ENCODE results near the gene PNLDC1. TPM values are rescaled to one million over a fixed set of nuclear protein-coding genes. Genes with fewer than 3 reads are reported as not detected.

The PNLDC1 gene
- total and polyA plus RNA-seq, 4 donors: 0.08 to 3.1 (median 0.58) TPM; not detected in 1

- Histone ChIP-seq H3K27ac (ENCODE audit: low read depth in 1 of 2, low read length in 2 of 2) (no peak overlapping the region), H3K9me3 (ENCODE audit: control insufficient read depth in 4 of 4, low read length in 3 of 4) (no peaks in the 10 kb centered on the region), H3K27me3 (ENCODE audit: control insufficient read depth in 4 of 4, insufficient read depth in 4 of 4, low read length in 3 of 4) (no peaks in the 10 kb centered on the region), H3K4me3 (ENCODE audit: low read depth in 1 of 3, low read length in 3 of 3) (no peak overlapping the region), H3K4me1 (ENCODE audit: control insufficient read depth in 4 of 4, insufficient read depth in 4 of 4, low read length in 3 of 4) (peaks cover 0 to 2% (median 0%) of the 10 kb centered on the region in 4 donors), H3K36me3 (ENCODE audit: control insufficient read depth in 4 of 4, insufficient read depth in 3 of 4, low read depth in 1 of 4, low read length in 3 of 4) (peaks cover 8 to 89% (median 82%) of the 10 kb centered on the region in 4 donors), H3K9ac (ENCODE audit: low read depth in 1 of 2, low read length in 2 of 2) (no peak overlapping the region)
- no peak for DNase-seq (ENCODE audit: low spot score)
- WGBS: 75% methylated on average over 1 of the region's 1 CpG
- TF ChIP-seq GABPA (IDR thresholded peaks at IDR 0.05 in 1 of 2, conservative IDR thresholded peaks at IDR 0.05 in 1 of 2): no peak
- no peak for TF ChIP-seq CTCF (IDR thresholded peaks at IDR 0.05; ENCODE audit: low read depth, low read length, missing input control)
- TF ChIP-seq HNF4G (IDR thresholded peaks at IDR 0.05): no peak
- no peak for TF ChIP-seq RXRA (IDR thresholded peaks at IDR 0.05)
- no peak for TF ChIP-seq MAX (IDR thresholded peaks at IDR 0.05)
Measured at GRCh38 chr6:159778131-159778530, 21.9 kb upstream of the PNLDC1 start.

GRCh38 chr6:159778542-159779103, 21.5 kb upstream of the PNLDC1 start:
- TF ChIP-seq HNF4A (conservative IDR thresholded peaks at IDR 0.05): peak in 1 of 2 donors; percentile 31
- TF ChIP-seq JUND (IDR thresholded peaks at IDR 0.05): no peak
- no peak for DNase-seq (ENCODE audit: low spot score)
- Histone ChIP-seq H3K9me3 (ENCODE audit: control insufficient read depth in 4 of 4, low read length in 3 of 4) (no peaks in the 10 kb centered on the region), H3K4me3 (ENCODE audit: low read depth in 1 of 3, low read length in 3 of 3) (no peak overlapping the region), H3K9ac (ENCODE audit: low read depth in 1 of 2, low read length in 2 of 2) (no peak overlapping the region), H3K27me3 (ENCODE audit: control insufficient read depth in 4 of 4, insufficient read depth in 4 of 4, low read length in 3 of 4) (no peaks in the 10 kb centered on the region), H3K36me3 (ENCODE audit: control insufficient read depth in 4 of 4, insufficient read depth in 3 of 4, low read depth in 1 of 4, low read length in 3 of 4) (peaks cover 10 to 89% (median 83%) of the 10 kb centered on the region in 4 donors), H3K4me1 (ENCODE audit: control insufficient read depth in 4 of 4, insufficient read depth in 4 of 4, low read length in 3 of 4) (peaks cover 0 to 2% (median 0%) of the 10 kb centered on the region in 4 donors), H3K27ac (ENCODE audit: low read depth in 1 of 2, low read length in 2 of 2) (no peak overlapping the region)
- WGBS: 61% methylated on average over 3 of the region's 3 CpGs

- Histone ChIP-seq H3K4me3 (ENCODE audit: low read depth in 1 of 3, low read length in 3 of 3) (peak overlapping the region; percentile 73 to 98 (median 97)), H3K27me3 (ENCODE audit: control insufficient read depth in 4 of 4, insufficient read depth in 4 of 4, low read length in 3 of 4) (no peaks in the 10 kb centered on the region), H3K27ac (ENCODE audit: low read depth in 1 of 2, low read length in 2 of 2) (peak overlapping the region; percentile 88 to 99), H3K9me3 (ENCODE audit: control insufficient read depth in 4 of 4, low read length in 3 of 4) (no peaks in the 10 kb centered on the region), H3K4me1 (ENCODE audit: control insufficient read depth in 4 of 4, insufficient read depth in 4 of 4, low read length in 3 of 4) (peaks cover 3 to 32% (median 25%) of the 10 kb centered on the region in 4 donors), H3K36me3 (ENCODE audit: control insufficient read depth in 4 of 4, insufficient read depth in 3 of 4, low read depth in 1 of 4, low read length in 3 of 4) (peaks cover 5 to 34% (median 32%) of the 10 kb centered on the region in 4 donors), H3K9ac (ENCODE audit: low read depth in 1 of 2, low read length in 2 of 2) (peak overlapping the region; percentile 82 to 97)
- WGBS: 37% methylated on average over 15 of the region's 15 CpGs
- DNase-seq (ENCODE audit: low spot score): no peak
- no peak for TF ChIP-seq HNF4A (conservative IDR thresholded peaks at IDR 0.05)
- TF ChIP-seq REST (IDR thresholded peaks at IDR 0.05): no peak
- no peak for TF ChIP-seq TAF1 (conservative IDR thresholded peaks at IDR 0.05)
- no peak for TF ChIP-seq HNF4G (IDR thresholded peaks at IDR 0.05)
- no peak for TF ChIP-seq ZBTB33 (IDR thresholded peaks at IDR 0.05)
- no peak for TF ChIP-seq RAD21 (IDR thresholded peaks at IDR 0.05)
- no peak for TF ChIP-seq CTCF (IDR thresholded peaks at IDR 0.05; ENCODE audit: low read depth, low read length, missing input control)
- no peak for TF ChIP-seq MAX (IDR thresholded peaks at IDR 0.05)
- TF ChIP-seq SP1 (IDR thresholded peaks at IDR 0.05): no peak
- TF ChIP-seq NR2F2 (IDR thresholded peaks at IDR 0.05): no peak
- no peak for TF ChIP-seq GABPA (IDR thresholded peaks at IDR 0.05 in 1 of 2, conservative IDR thresholded peaks at IDR 0.05 in 1 of 2)
Measured at GRCh38 chr6:159788276-159788675, 11.8 kb upstream of the PNLDC1 start.

Data from liver (tissue), 9 donors.